ENCODE data around the gene DAPL1. TPM values are rescaled to one million over a fixed set of nuclear protein-coding genes. Genes with fewer than 3 reads are reported as not detected.

Gene DAPL1, protein sequence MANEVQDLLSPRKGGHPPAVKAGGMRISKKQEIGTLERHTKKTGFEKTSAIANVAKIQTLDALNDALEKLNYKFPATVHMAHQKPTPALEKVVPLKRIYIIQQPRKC
- not detected for total RNA-seq

DNA sequence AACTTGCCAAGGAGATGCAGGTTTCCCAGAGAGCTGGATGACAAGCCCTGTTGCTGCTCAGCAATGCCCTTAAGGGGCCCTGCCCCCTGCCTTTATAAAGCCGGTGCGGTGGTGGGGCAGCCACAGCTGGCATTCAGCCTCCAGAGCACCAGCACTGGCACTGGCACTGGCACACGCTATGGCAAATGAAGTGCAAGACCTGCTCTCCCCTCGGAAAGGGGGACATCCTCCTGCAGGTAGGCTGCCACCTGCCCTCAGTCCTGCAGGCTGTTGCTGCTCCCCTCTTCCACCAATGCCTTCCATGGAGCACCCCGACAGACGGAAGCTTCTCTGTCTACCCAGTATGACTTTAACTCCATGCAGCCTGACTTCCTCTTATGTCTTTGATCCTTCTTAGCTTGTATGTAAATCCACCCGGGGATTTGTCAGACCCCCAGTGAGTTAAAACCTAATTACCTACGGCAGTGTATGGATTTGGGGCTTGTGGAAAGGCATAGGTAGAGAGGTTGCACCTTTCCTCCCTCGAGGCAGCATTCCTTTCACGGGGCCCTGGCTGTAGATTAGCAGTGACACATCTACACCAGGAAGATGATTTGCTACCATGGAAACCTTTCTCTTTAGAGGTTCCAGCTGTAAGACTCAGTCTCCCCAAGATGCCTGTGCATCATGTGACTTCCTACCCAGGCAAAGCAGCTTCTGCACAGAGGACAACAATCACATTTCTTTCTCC is at the start of gene DAPL1:
DAPL1 (plus strand) TSS at position 123 of the 730 bp plus-strand sequence; CDS start at position 179, 56 bp downstream.
- DNase-seq (ENCODE audit: low spot score in 2 of 2) (no peak), FAIRE-seq (no peak)

DNA sequence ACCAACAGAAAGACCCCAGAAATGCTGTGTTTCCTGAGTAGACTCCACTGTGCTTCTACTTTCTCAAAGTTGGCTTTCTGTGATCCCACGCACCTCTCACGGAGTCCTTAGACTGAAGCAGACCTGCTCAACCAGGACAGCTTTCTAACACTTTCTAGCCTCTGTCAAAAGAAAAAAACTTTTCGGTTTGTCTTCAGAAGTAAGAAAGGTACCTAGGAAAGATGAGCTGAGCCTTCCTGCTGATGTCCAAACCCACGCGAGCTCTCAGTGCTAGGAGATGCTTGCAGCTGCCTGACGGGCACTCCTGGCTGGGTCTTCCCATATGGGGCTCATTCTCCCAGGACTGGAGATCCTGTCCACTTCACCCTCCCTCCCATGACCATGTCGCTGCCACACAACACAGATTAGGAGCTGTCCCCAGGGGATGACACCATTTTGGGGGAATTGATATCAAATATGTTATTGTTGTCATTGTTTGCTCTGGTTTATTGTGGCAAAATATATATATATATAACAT is 49.2 kb upstream of the DAPL1 start:
- DNase-seq (ENCODE audit: low spot score in 2 of 2) (no peak), FAIRE-seq (no peak)

- no peak for FAIRE-seq
- no peak for DNase-seq (ENCODE audit: low spot score in 2 of 2)
Observed at GRCh38 chr2:158746488-158746887, 48.6 kb upstream of the DAPL1 start.

GRCh38 chr2:158747281-158747680 is 47.8 kb upstream of the DAPL1 start:
- no peak for FAIRE-seq
- no peak for DNase-seq (ENCODE audit: low spot score in 2 of 2)

GRCh38 chr2:158748926-158749590 is 46.1 kb upstream of the DAPL1 start:
- FAIRE-seq = no peak
- no peak for DNase-seq (ENCODE audit: low spot score in 2 of 2)

DNA sequence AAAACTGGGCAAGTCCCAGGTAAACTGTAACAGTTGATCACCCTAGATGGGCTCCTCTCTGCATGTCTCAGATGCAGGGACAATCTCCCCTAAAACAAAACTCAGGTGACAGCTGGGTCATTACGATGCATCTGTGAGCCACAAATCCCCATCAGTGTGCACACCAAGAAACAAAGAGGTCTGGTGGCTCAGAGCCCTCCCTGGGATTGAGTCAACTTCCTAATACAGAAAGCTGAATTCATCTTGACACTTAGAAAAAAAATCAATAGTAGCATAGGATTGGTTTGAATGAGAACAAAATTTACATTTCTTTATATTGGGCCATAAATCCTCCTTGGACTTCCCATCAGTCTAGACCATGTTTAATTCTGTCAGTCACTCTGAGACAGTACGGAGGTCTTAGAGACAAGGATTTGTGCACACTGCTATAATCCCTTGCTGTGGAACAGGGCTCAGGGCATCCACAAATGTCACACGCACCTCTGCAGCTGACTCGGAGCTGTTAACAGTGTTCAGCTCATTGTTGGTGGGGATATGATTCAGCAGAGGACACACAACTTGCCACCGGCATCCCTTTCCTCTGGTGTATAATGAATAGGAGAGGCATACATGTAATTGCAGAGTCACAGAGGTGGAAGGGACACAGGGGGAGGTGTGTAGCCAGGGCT is 44.5 kb upstream of the DAPL1 start:
- no peak for DNase-seq (ENCODE audit: low spot score in 2 of 2)

GRCh38 chr2:158753641-158754611 is 41.2 kb upstream of the DAPL1 start:
- DNase-seq (ENCODE audit: low spot score in 2 of 2) (peak; percentile 49 to 67), FAIRE-seq (peak; percentile 10)

More for the DNA sequence above, 44.5 kb upstream of the DAPL1 start:
- FAIRE-seq = no peak

GRCh38 chr2:158755310-158756087 is 39.6 kb upstream of the DAPL1 start:
- FAIRE-seq (no peak), DNase-seq (ENCODE audit: low spot score in 2 of 2) (no peak)

GRCh38 chr2:158756331-158756730 is 38.8 kb upstream of the DAPL1 start:
- no peak for DNase-seq (ENCODE audit: low spot score in 2 of 2)
- FAIRE-seq = no peak

DNA sequence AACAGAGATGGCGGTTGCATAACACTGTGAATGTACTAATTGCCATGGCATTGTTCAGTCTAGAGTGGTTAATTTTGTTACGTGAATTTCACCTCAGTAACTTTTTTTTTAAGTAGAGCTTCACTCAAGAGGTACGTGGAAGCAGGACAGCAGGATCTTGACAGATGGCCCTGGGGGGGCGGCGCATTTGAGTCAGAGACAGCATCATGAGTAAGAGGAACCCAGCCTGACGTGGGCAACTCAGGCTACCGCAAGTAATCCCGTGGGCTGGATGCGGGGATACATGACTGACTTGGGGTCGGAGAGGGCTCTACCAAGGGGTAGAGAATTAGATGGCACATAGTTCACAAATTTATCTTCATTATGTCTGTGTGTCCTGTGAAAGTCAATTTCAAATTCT is 38.1 kb upstream of the DAPL1 start:
- no peak for DNase-seq (ENCODE audit: low spot score in 2 of 2)

DNA sequence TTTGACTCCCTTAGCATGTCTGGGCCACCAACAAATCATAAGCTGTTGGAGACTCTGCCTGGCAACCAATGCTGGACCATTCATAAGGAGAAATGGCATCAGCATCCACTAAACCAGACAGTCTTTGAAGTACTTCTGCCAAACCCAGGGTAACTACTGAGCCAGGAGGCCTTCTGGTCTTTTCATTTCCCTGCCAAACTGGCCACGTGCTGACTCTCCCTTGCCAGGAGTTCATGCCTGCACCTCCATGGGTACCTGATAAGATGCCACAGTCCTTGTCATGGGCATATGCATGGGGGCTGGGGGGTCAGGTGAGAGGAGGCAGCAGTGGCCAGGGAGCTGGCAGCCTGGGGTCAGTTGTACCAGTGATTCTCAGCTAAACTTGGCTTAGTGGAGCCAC is 34.2 kb upstream of the DAPL1 start:
- DNase-seq (ENCODE audit: low spot score in 2 of 2) (no peak), FAIRE-seq (no peak)

More for the DNA sequence above, 38.1 kb upstream of the DAPL1 start:
- FAIRE-seq = no peak

- FAIRE-seq = no peak
- DNase-seq (ENCODE audit: low spot score in 2 of 2) = no peak
Observed at GRCh38 chr2:158761621-158762020, 33.5 kb upstream of the DAPL1 start.

- no peak for FAIRE-seq
- no peak for DNase-seq (ENCODE audit: low spot score in 2 of 2)
Observed at GRCh38 chr2:158762336-158762735, 32.8 kb upstream of the DAPL1 start.

GRCh38 chr2:158766524-158766923 is 28.6 kb upstream of the DAPL1 start:
- DNase-seq (ENCODE audit: low spot score in 2 of 2) (no peak), FAIRE-seq (no peak)

DNA sequence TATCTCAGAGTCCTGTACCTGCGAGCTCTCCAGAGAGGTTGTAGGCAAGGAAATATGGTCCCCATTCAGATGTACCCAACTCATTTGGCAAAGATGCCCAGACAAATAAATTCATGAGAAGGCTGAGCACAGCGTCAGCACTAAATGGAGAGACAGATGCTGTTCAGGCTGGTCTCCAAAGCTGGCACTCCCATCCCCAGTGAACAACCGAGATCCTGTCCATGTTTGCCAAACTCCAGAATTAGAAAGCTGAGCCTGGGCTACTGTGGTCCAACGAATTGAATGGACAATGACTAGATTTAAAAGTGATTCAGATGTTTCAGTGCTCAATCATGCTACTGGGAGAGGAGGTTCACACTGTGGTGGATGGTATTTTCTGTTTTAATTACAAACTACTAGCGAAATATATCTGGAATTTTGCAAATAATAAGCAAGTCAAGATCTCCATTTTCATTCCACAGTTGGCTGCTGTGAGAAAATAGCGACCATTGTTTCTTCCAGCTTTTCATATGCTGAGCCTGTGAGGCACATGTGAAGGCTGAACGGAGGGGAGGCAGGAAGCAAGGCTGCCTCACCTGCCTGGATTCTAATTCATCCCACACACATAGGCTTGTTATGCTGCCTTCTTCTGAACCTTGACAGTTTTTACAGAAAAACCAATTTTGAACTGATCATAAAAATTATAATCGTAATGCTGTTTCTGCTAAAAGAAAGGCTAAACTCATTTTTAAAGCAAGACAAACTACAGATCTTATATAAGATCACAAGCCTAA is 22.6 kb upstream of the DAPL1 start:
- DNase-seq (ENCODE audit: low spot score in 2 of 2) (peak; percentile 40 to 45), FAIRE-seq (peak; percentile 84)

DNA sequence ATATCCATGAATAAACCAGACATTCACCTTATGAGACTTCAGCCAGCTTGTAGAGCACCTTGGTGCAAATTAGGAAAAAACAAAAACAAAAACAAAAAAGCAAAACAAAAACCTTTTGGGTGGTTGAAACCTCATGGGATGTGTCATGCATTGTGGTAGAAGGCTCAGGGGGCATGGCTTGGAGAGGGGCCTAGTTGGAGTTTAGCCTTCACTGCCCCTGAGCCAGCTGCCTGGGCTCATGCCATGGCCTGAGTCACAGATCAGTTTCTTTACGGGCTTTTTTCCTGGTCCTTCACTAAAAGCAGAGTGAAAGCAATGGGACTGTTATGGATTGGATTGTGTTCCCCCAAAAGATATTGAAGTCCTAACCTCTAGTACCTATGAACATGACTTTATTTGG is 22.0 kb upstream of the DAPL1 start:
- no peak for FAIRE-seq

DNA sequence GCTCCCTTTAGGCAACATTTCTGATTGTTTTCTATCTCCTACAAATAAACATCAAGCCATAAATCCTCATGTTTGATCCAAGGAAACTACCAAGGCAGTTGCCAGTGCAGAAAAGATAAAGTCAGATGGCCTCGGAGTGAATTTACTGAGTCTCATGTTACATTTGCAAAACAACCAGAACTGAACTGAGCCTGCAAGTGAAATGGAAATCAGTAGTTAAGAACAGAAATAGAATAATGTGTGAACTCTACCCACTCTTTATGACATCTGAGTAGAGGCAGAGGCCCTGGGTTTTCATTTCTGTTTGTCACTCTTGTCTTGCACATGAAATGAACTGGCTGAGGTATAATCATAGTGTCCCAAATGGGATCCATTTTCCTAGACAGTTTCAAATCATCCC is 20.4 kb upstream of the DAPL1 start:
- DNase-seq (ENCODE audit: low spot score in 2 of 2) = no peak

More for the DNA sequence above, 22.0 kb upstream of the DAPL1 start:
- DNase-seq (ENCODE audit: low spot score in 2 of 2) = no peak

More for the DNA sequence above, 20.4 kb upstream of the DAPL1 start:
- FAIRE-seq = no peak
